ENCODE results near the gene UNC80.

UNC80 gene

GRCh38 chr2:209805351-209805750 is 33.7 kb downstream of the UNC80 start:
- CTCF ChIA-PET, result interaction anchor here (0.9 to 1.7 kb wide), 2 partner anchors 9 to 16 kb away, joined by 3 to 4 read pairs; no protein-coding TSS in a partner anchor
- no peak for DNase-seq (ENCODE audit: extremely low spot score)
- POLR2A ChIA-PET, result no interaction called here

DNA sequence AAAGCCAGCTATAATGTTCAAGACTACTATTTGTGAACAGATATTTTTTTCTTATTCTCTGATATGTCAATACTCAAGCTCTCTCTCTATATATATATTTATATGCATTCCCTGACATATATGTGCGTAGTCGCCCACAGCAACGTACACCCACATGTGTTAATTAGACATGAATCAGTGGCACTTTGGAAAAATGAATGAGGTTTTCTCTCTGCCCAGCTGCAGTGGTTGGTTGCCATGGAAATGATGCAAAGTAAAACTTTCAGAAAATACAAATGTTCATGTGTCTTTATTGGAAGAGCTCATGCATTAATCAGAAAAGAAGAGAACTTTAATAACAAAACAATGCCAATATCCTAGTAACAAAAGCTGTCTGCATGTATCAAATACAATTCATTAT is 34.7 kb downstream of the UNC80 start:
- DNase-seq (ENCODE audit: extremely low spot score), result no peak
- TF ChIP-seq CTCF (IDR thresholded peaks at IDR 0.05; ENCODE audit: control extremely low read depth, extremely low read depth, low read depth, missing control alignments), result no peak
- POLR2A ChIA-PET, result no interaction called here
- CTCF ChIA-PET, result interaction anchor here (1.0 to 1.7 kb wide), 4 partner anchors 12 to 37 kb away, joined by 3 to 4 read pairs (median 4); no protein-coding TSS in a partner anchor

More at GRCh38 chr2:209805351-209805750, 33.7 kb downstream of the UNC80 start:
- no peak for TF ChIP-seq CTCF (IDR thresholded peaks at IDR 0.05; ENCODE audit: control extremely low read depth, extremely low read depth, low read depth, missing control alignments)

DNA sequence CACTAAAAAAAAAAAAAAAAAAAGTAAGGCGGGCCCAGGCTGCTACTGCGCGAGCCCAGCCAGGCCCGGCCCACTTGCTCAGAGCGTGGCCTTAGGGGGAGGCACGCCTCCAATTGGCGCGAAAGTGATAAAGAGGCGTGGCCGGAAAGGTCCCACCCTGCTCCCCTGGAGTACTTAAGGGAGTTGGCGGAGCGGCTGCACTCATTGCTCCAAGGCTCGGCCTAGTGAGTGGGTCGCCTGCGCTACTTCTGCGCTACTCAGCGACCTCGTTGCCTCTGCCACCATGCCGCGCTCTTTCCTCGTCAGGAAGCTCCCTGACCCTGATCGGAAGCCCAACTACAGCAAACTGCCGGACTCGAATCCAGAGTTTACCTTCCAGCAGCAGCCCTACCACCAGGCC is 36.9 kb downstream of the UNC80 start:
- no peak for TF ChIP-seq CTCF (IDR thresholded peaks at IDR 0.05; ENCODE audit: control extremely low read depth, extremely low read depth, low read depth, missing control alignments)
- peak; percentile 24 for DNase-seq (ENCODE audit: extremely low spot score)
- CTCF ChIA-PET, result no interaction called here
- POLR2A ChIA-PET, result no interaction called here

- ChIA-PET CTCF (no interaction called here), POLR2A (no interaction called here)
- no peak for TF ChIP-seq CTCF (IDR thresholded peaks at IDR 0.05; ENCODE audit: control extremely low read depth, extremely low read depth, low read depth, missing control alignments)
- no peak for DNase-seq (ENCODE audit: extremely low spot score)
These were observed 37.6 kb downstream of the UNC80 start for GRCh38 chr2:209809256-209809655.

GRCh38 chr2:209817844-209818271 is 46.2 kb downstream of the UNC80 start:
- CTCF ChIA-PET, result interaction anchor here (2.3 kb wide), 1 partner anchor 14 kb away, joined by 9 read pairs; no protein-coding TSS in a partner anchor
- no peak for DNase-seq (ENCODE audit: extremely low spot score)
- POLR2A ChIA-PET, result no interaction called here

GRCh38 chr2:209818939-209819338 is 47.3 kb downstream of the UNC80 start:
- DNase-seq (ENCODE audit: extremely low spot score), result no peak
- no peak for TF ChIP-seq CTCF (IDR thresholded peaks at IDR 0.05; ENCODE audit: control extremely low read depth, extremely low read depth, low read depth, missing control alignments)
- ChIA-PET CTCF (interaction anchor here (0.6 to 2.3 kb wide), 3 partner anchors 9 to 12 kb away, joined by 3 to 9 read pairs (median 3); no protein-coding TSS in a partner anchor), POLR2A (no interaction called here)

More at GRCh38 chr2:209817844-209818271, 46.2 kb downstream of the UNC80 start:
- TF ChIP-seq CTCF (IDR thresholded peaks at IDR 0.05; ENCODE audit: control extremely low read depth, extremely low read depth, low read depth, missing control alignments), result no peak
